ENCODE results near the gene TCF25.

DNA sequence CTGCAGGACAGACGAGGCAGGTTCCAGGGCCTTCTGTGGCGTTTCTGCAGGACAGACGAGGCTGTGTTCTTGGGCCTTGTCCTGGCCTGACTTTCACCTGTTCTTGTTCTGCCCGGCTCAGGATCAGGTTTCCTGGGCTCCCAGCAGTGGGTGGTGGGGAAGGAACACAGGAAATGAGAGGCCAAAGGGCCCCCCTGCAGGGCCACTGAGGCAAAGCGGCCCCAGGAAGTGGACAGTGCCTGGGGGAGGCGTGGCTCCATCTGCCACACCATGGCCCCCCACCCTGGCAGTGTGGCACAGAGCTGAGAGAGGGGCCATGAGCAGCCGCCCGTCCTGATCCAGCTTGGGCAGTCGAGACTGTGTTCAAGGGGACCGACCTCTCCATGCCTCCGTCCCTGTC is 24.4 kb upstream of the TCF25 start:
- TF ChIP-seq, protein P1, sequence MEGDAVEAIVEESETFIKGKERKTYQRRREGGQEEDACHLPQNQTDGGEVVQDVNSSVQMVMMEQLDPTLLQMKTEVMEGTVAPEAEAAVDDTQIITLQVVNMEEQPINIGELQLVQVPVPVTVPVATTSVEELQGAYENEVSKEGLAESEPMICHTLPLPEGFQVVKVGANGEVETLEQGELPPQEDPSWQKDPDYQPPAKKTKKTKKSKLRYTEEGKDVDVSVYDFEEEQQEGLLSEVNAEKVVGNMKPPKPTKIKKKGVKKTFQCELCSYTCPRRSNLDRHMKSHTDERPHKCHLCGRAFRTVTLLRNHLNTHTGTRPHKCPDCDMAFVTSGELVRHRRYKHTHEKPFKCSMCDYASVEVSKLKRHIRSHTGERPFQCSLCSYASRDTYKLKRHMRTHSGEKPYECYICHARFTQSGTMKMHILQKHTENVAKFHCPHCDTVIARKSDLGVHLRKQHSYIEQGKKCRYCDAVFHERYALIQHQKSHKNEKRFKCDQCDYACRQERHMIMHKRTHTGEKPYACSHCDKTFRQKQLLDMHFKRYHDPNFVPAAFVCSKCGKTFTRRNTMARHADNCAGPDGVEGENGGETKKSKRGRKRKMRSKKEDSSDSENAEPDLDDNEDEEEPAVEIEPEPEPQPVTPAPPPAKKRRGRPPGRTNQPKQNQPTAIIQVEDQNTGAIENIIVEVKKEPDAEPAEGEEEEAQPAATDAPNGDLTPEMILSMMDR (conservative IDR thresholded peaks at IDR 0.05) = no peak
- TF ChIP-seq EZH2 (IDR thresholded peaks at IDR 0.05; ENCODE audit: low read depth) = no peak

All from PC-9 (cell line).